ENCODE data around the gene GRAP2. TPM values are rescaled to one million over a fixed set of nuclear protein-coding genes. Genes with fewer than 3 reads are reported as not detected.

The GRAP2 gene
- 1 to 10 TPM; 2.8 to 6.9 TPM for total RNA-seq
- polyA plus RNA-seq: 1 to 10 TPM; 1.9 to 5.5 TPM
- long read RNA-seq, donor 1: 0 reads
- long read RNA-seq, donor 2: 0 reads
- long read RNA-seq, donor 3, partial matches to known transcripts: 0 of 1 reads
- long read RNA-seq, donor 3, other reads (novel, unspliced or antisense): 0 of 1 reads
- long read RNA-seq, donor 4, partial matches to known transcripts: 0 of 1 reads
- long read RNA-seq, donor 4, other reads (novel, unspliced or antisense): 0 of 1 reads
- long read RNA-seq, donor 5: 0 reads

DNA sequence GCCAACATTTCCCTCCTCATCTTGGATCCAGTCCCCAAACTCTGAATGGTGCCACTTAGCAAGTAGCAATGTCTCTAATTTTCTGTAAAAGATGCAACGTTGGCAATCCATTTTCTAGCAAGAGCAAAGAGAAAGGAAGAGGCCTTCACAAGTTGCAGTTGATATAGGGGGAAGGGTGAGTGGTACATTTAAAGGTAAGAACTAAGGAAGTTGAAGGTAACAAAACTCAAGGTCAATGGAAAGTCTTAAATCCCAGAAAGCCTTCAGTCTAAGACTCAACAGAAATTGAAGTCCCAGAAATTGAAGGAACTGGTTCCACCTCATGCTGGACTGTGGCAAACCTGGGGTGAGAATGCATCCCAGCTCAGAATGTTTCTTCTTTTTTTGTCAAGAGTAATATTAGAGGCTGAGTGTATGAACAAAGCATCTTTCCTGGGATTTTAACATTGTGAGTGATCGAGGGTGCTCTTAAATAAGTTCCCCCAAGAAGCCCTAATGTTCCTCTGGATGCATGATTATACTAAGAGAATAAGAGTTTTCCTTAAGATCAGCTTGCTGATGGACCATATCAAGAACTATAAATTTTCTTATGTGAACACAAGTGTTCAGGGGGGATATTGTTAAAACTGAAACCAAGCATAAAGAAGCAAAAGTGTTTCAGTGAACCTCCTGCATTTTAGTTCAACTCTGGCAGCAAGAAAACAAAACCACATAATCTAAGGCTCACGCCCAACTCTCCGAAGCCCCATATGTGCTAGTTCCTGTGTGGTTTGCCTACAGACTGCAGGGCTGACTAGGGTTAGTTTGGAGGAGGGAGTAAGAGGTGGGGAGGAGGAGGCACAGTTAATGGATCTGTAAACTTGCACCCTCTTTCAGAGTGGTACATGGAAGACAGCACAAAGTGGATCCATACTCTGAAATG, at the start of gene GRAP2:
Gene GRAP2, plus strand, starts transcription at position 779 of the 922 bp plus-strand sequence. CDS start 46,023 bp downstream, outside the sequence.
- 36 to 63% methylated on average over 4 of the region's 4 CpGs for WGBS, 2 donors
- Histone ChIP-seq H3K9ac (ENCODE audit: insufficient read depth in 1 of 2, low read length in 2 of 2) (no peak within 1 kb of the TSS), H3K9me3 (ENCODE audit: control insufficient read depth in 4 of 4, insufficient read depth in 3 of 4, low read length in 3 of 4) (no peaks in the 10 kb centered on the region), H3K36me3 (ENCODE audit: control insufficient read depth in 4 of 4, insufficient read depth in 4 of 4, low read length in 4 of 4) (no peaks in the 10 kb centered on the region), H3K4me1 (ENCODE audit: control insufficient read depth in 5 of 5, insufficient read depth in 5 of 5, low read length in 5 of 5) (no peaks in the 10 kb centered on the region), H3K27me3 (ENCODE audit: control insufficient read depth in 3 of 3, insufficient read depth in 3 of 3, low read length in 2 of 3) (peaks cover 0 to 21% (median 10%) of the 10 kb centered on the region in 3 donors), H3K27ac (ENCODE audit: low read depth in 1 of 2, low read length in 1 of 2) (no peak within 1 kb of the TSS), H3K4me3 (no peak within 1 kb of the TSS)
- no peak for TF ChIP-seq CTCF (IDR thresholded peaks at IDR 0.05; ENCODE audit: control extremely low read depth, extremely low read depth)
- no peak for DNase-seq
- ATAC-seq (ENCODE audit: insufficient read depth, low FRiP score): no peak

GRCh38 chr22:39851606-39852315, 49.1 kb upstream of the GRAP2 start:
- Histone ChIP-seq H3K27me3 (ENCODE audit: control insufficient read depth in 3 of 3, insufficient read depth in 3 of 3, low read length in 2 of 3) (peaks cover 0 to 5% (median 2%) of the 10 kb centered on the region in 3 donors), H3K9me3 (ENCODE audit: control insufficient read depth in 4 of 4, insufficient read depth in 3 of 4, low read length in 3 of 4) (no peaks in the 10 kb centered on the region), H3K36me3 (ENCODE audit: control insufficient read depth in 4 of 4, insufficient read depth in 4 of 4, low read length in 4 of 4) (no peaks in the 10 kb centered on the region), H3K4me1 (ENCODE audit: control insufficient read depth in 5 of 5, insufficient read depth in 5 of 5, low read length in 5 of 5) (no peaks in the 10 kb centered on the region), H3K9ac (ENCODE audit: insufficient read depth in 1 of 2, low read length in 2 of 2) (no peak overlapping the region), H3K27ac (ENCODE audit: low read depth in 1 of 2, low read length in 1 of 2) (no peak overlapping the region), H3K4me3 (no peak overlapping the region)
- no peak for DNase-seq
- TF ChIP-seq CTCF (IDR thresholded peaks at IDR 0.05; ENCODE audit: control extremely low read depth, extremely low read depth): no peak
- ATAC-seq (ENCODE audit: insufficient read depth, low FRiP score): no peak
- 40 to 81% methylated on average over 4 of the region's 4 CpGs for WGBS, 2 donors

- Histone ChIP-seq H3K4me1 (ENCODE audit: control insufficient read depth in 5 of 5, insufficient read depth in 5 of 5, low read length in 5 of 5) (no peaks in the 10 kb centered on the region), H3K36me3 (ENCODE audit: control insufficient read depth in 4 of 4, insufficient read depth in 4 of 4, low read length in 4 of 4) (no peaks in the 10 kb centered on the region), H3K9me3 (ENCODE audit: control insufficient read depth in 4 of 4, insufficient read depth in 3 of 4, low read length in 3 of 4) (no peaks in the 10 kb centered on the region), H3K27ac (ENCODE audit: low read depth in 1 of 2, low read length in 1 of 2) (no peak overlapping the region), H3K27me3 (ENCODE audit: control insufficient read depth in 3 of 3, insufficient read depth in 3 of 3, low read length in 2 of 3) (peaks cover 0 to 5% (median 2%) of the 10 kb centered on the region in 3 donors), H3K9ac (ENCODE audit: insufficient read depth in 1 of 2, low read length in 2 of 2) (no peak overlapping the region), H3K4me3 (no peak overlapping the region)
- TF ChIP-seq CTCF (IDR thresholded peaks at IDR 0.05; ENCODE audit: control extremely low read depth, extremely low read depth): no peak
- 73 to 74% methylated on average over 2 of the region's 2 CpGs for WGBS, 2 donors
- no peak for ATAC-seq (ENCODE audit: insufficient read depth, low FRiP score)
- DNase-seq: no peak
These were observed 48.1 kb upstream of the GRAP2 start for GRCh38 chr22:39852799-39853198.

Measured in lung (tissue), 16 donors.